GM19025 (cell line): ENCODE data around the gene SIDT2.
A peak's percentile ranks its signal among the peaks of the same experiment; 100 is the strongest.
"Not testable (repeated sequence)": the region's sequence is repeated elsewhere in the genome, so short reads cannot be mapped to it uniquely, and the experiment has no call there.

Experiments
- ATAC-seq: cut with Tn5 transposase; IDR thresholded peaks from one replicate; pipeline ENCODE4 v1.9.1; 2021; ENCODE audit warnings: mild to moderate bottlenecking, low read depth, moderate library complexity; ENCODE audit not compliant: unreplicated experiment

The SIDT2 gene

GRCh38 chr11:117171404-117172061 is 7.0 kb upstream of the SIDT2 start:
- ATAC-seq = no peak

GRCh38 chr11:117172724-117173421 is 5.7 kb upstream of the SIDT2 start:
- ATAC-seq = no peak

- ATAC-seq = no peak
Measured at GRCh38 chr11:117175104-117175503, 3.4 kb upstream of the SIDT2 start.

GRCh38 chr11:117175781-117176180 is 2.8 kb upstream of the SIDT2 start:
- no peak for ATAC-seq

- ATAC-seq = no peak
Measured at GRCh38 chr11:117176186-117176585, 2.4 kb upstream of the SIDT2 start.

GRCh38 chr11:117177534-117178209 is 871 bp upstream of the SIDT2 start:
- ATAC-seq = no peak

GRCh38 chr11:117179048-117179999 is 781 bp downstream of the SIDT2 start:
- peak; percentile 19 for ATAC-seq

GRCh38 chr11:117180020-117180419 is 1.5 kb downstream of the SIDT2 start:
- ATAC-seq = no peak

GRCh38 chr11:117180661-117181585 is 2.4 kb downstream of the SIDT2 start:
- no peak for ATAC-seq

GRCh38 chr11:117181586-117182550 is 3.3 kb downstream of the SIDT2 start:
- ATAC-seq = no peak

- no peak for ATAC-seq
Measured at GRCh38 chr11:117182551-117182935, 4.0 kb downstream of the SIDT2 start.

- not testable (repeated sequence) for ATAC-seq
Measured at GRCh38 chr11:117183178-117183577, 4.6 kb downstream of the SIDT2 start.

GRCh38 chr11:117183724-117184349 is 5.3 kb downstream of the SIDT2 start:
- ATAC-seq = no peak

- ATAC-seq = no peak
Measured at GRCh38 chr11:117185736-117186430, 7.3 kb downstream of the SIDT2 start.

- no peak for ATAC-seq
Measured at GRCh38 chr11:117186431-117186761, 7.9 kb downstream of the SIDT2 start.

- ATAC-seq = no peak
Measured at GRCh38 chr11:117187007-117187406, 8.5 kb downstream of the SIDT2 start.

GRCh38 chr11:117187428-117187798 is 8.9 kb downstream of the SIDT2 start:
- no peak for ATAC-seq
